Neuronal stem cell (in vitro differentiated cells): ENCODE results near the gene ADGRA1.
A peak's percentile ranks its signal among the peaks of the same experiment; 100 is the strongest.

Experiments
- DNase-seq: peaks from one replicate; pipeline ENCODE4 v3.0.0-alpha.2; 2013; ENCODE audit warnings: low spot score
- H2AFZ ChIP-seq: one replicate; pipeline ENCODE4 v1.6.1; 2013; ENCODE audit warnings: mild to moderate bottlenecking, low read length, inconsistent platforms
- H2AK5ac ChIP-seq: 2 replicates; pipeline ENCODE4 v1.6.1; 2013; ENCODE audit warnings: low read depth, mild to moderate bottlenecking, inconsistent platforms, low read length, moderate library complexity, mixed read lengths
- H2BK120ac ChIP-seq: 2 replicates; pipeline ENCODE4 v1.6.1; 2013; ENCODE audit warnings: low read depth, mild to moderate bottlenecking, inconsistent platforms, low read length, moderate library complexity, mixed read lengths
- H2BK12ac ChIP-seq: one replicate; pipeline ENCODE4 v1.6.1; 2013; ENCODE audit warnings: low read length, inconsistent platforms
- H2BK15ac ChIP-seq: 2 replicates; pipeline ENCODE4 v1.6.1; 2013; ENCODE audit warnings: mild to moderate bottlenecking, low read length, inconsistent platforms, mixed read lengths
- H2BK5ac ChIP-seq: one replicate; pipeline ENCODE4 v1.6.1; 2013; ENCODE audit warnings: inconsistent platforms, mild to moderate bottlenecking, low read length, moderate library complexity
- H3K14ac ChIP-seq: one replicate; pipeline ENCODE4 v1.6.1; 2013; ENCODE audit warnings: low read length, inconsistent platforms
- H3K18ac ChIP-seq: 2 replicates; pipeline ENCODE4 v1.6.1; 2013; ENCODE audit warnings: low read length, inconsistent platforms
- H3K23ac ChIP-seq: 2 replicates; pipeline ENCODE4 v1.6.1; 2013; ENCODE audit warnings: low read depth, mild to moderate bottlenecking, mixed read lengths, low read length, inconsistent platforms; ENCODE audit not compliant: poor library complexity
- H3K27ac ChIP-seq: replicated peaks from 3 replicates; pipeline ENCODE4 v1.5.1; 2013; ENCODE audit warnings: low read length, inconsistent platforms
- H3K27me3 ChIP-seq, 3 experiments: 2 replicates each; pipeline ENCODE4 v1.6.1; 2013; ENCODE audit warnings: low read length in 3 of 3, mild to moderate bottlenecking in 2 of 3, inconsistent platforms in 1 of 3, low read depth in 1 of 3, mixed read lengths in 1 of 3, moderate library complexity in 1 of 3; ENCODE audit not compliant: control insufficient read depth in 3 of 3, insufficient read depth in 3 of 3
- H3K36me3 ChIP-seq, 2 donors: replicated peaks in 1 of 2; 2 replicates each; pipeline ENCODE4 v1.6.1; 2013; ENCODE audit warnings: low read length in 2 of 2; ENCODE audit not compliant: control insufficient read depth in 2 of 2, insufficient read depth in 2 of 2
- H3K4ac ChIP-seq: 2 replicates; pipeline ENCODE4 v1.6.1; 2013; ENCODE audit warnings: inconsistent platforms, mild to moderate bottlenecking, low read length, moderate library complexity
- H3K4me1 ChIP-seq, 2 donors: 1 replicate in 1 of 2; 2 replicates in 1 of 2; pipeline ENCODE4 v1.6.1; 2013; ENCODE audit warnings: low read length in 2 of 2, low read depth in 1 of 2; ENCODE audit not compliant: control insufficient read depth in 2 of 2, insufficient read depth in 1 of 2
- H3K4me2 ChIP-seq: one replicate; pipeline ENCODE4 v1.6.1; 2013; ENCODE audit warnings: mild to moderate bottlenecking, low read length, inconsistent platforms; ENCODE audit not compliant: insufficient read depth, poor library complexity, severe bottlenecking
- H3K4me3 ChIP-seq, 2 donors: 2 replicates each; pipeline ENCODE4 v1.5.1; 2013; ENCODE audit warnings: low read length in 2 of 2, mild to moderate bottlenecking in 2 of 2, inconsistent platforms in 1 of 2, moderate library complexity in 1 of 2
- H3K79me1 ChIP-seq: one replicate; pipeline ENCODE4 v1.6.1; 2013; ENCODE audit warnings: low read depth, mild to moderate bottlenecking, inconsistent platforms, low read length, moderate library complexity
- H3K9ac ChIP-seq: one replicate; pipeline ENCODE4 v1.6.1; 2013; ENCODE audit warnings: mild to moderate bottlenecking, low read depth, low read length, inconsistent platforms; ENCODE audit not compliant: poor library complexity
- H3K9me3 ChIP-seq, 2 donors: replicated peaks in 1 of 2; 2 replicates each; pipeline versions ENCODE3 to v1.6.1; 2013; ENCODE audit warnings: low read length in 2 of 2, mild to moderate bottlenecking in 2 of 2, inconsistent platforms in 1 of 2, low read depth in 1 of 2, mixed read lengths in 1 of 2, moderate library complexity in 1 of 2; ENCODE audit not compliant: control insufficient read depth in 2 of 2, insufficient read depth in 1 of 2
- H4K8ac ChIP-seq: one replicate; pipeline ENCODE4 v1.6.1; 2013; ENCODE audit warnings: low read depth, mild to moderate bottlenecking, inconsistent platforms, low read length, moderate library complexity
- H4K91ac ChIP-seq: one replicate; pipeline ENCODE4 v1.6.1; 2013; ENCODE audit warnings: low read length, low read depth, mild to moderate bottlenecking, inconsistent platforms; ENCODE audit not compliant: poor library complexity
- WGBS, 2 donors: extraction: QIAGEN DNeasy Blood & Tissue Kit; methylation state at CpG; one replicate each; pipeline ENCODE4 v1.1.7; 2013; ENCODE audit warnings: missing lambda C conversion rate in 2 of 2, mixed read lengths in 1 of 2; ENCODE audit not compliant: insufficient read length in 2 of 2, insufficient replicate concordance in 1 of 2; ENCODE audit errors: extremely low coverage in 2 of 2; 5-methylcytosine and 5-hydroxymethylcytosine counted together

ADGRA1 gene

DNA sequence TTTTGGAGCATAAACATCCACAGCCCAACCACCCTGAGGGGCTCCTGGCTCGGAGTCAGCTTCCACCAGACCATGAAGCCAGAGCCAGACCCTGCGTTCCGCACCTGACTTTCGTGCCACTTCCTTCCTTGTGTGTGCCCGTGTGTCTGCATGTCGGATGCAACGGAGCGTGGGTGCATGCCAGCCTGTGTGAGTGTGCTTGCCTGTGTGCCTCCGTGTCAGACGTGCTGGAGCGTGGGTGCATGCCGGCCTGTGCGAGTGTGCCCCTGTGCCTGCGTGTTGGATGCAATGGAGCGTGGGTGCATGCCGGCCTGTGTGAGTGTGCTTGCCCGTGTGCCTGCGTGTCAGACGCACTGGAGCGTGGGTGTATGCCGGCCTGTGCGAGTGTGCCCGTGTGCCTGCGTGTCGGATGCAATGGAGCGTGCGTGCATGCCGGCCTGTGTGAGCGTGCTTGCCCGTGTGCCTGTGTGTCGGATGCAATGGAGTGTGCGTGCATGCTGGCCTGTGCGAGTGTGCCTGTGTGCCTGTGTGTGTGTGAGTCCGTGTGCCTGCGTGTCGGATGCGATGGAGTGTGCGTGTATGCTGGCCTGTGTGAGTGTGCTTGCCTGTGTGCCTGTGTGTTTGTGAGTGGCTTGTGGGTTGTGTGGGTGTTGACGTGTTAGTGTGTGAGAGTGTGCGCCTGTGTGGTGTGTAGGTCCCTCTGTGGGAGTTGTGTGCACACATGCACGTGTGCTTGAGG, 44.2 kb downstream of the ADGRA1 start:
- Histone ChIP-seq H2BK15ac (no peak overlapping the region), H3K23ac (peak overlapping the region; percentile 96)
- no peak for DNase-seq

DNA sequence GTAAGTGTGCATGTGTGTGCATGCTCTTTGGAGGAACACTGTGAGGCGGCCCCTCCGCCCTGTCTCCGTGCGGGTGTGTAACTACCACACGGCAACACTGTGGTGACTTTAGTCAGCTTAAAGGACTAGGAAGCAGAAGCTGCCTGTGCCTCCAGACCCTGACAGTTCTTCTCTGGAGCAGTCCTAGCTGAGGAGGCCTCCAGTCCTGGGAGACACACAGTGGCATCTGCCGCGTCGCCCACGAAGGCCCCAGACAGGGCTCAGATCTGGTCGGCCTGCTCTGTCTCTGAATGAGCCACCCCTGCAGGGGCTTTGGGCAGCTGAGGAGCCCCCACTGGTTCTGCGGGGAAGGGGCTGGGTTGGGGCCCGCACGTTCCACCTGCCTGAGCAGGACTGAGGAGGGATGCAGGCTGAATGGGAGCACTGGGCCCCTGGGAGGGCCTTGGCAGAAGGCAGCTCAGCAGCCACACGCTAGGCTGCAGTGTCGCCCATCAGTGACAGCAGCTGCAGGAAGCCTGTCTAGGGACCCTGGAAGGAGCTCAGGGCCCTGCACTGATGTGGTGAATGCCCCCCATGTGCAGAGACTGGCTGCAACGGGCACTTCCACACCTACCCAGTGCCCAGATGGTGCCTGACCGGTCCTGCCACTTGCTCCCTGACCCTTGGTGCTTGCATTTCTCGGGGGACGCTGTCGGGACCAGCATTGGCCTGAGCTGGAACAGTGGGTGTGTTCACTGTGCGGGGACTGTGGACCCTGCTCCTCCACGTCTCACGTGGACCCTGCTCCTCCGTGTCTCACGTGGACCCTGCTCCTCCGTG, 45.0 kb downstream of the ADGRA1 start:
- no CpG with 5 or more reads among the region's 26 CpGs for WGBS, 2 donors
- Histone ChIP-seq H4K8ac (no peak overlapping the region), H2AK5ac (peak overlapping the region; percentile 92), H3K23ac (peak overlapping the region; percentile 96), H2BK12ac (peak overlapping the region; percentile 22), H3K9ac (peak overlapping the region; percentile 44), H3K27ac (no peak overlapping the region), H2BK120ac (no peak overlapping the region), H3K14ac (peak overlapping the region; percentile 89), H3K27me3 (peaks cover 0 to 6% (median 0%) of the 10 kb centered on the region in 3 experiments), H2AFZ (no peak overlapping the region), H3K4me1 (peaks cover 0 to 5% of the 10 kb centered on the region in 2 donors), H3K79me1 (no peaks in the 10 kb centered on the region), H2BK15ac (no peak overlapping the region), H4K91ac (peak overlapping the region; percentile 72), H3K4ac (peak overlapping the region; percentile 23), H3K18ac (peak overlapping the region; percentile 48), H2BK5ac (no peak overlapping the region), H3K4me3 (no peak overlapping the region), H3K9me3 (peaks cover 0 to 6% of the 10 kb centered on the region in 2 donors), H3K36me3 (no peaks in the 10 kb centered on the region), H3K4me2 (no peak overlapping the region)
- no peak for DNase-seq

More for the DNA sequence above, 44.2 kb downstream of the ADGRA1 start:
- peak overlapping the region; percentile 53 for H3K4ac ChIP-seq
- peak overlapping the region; percentile 92 for H2AK5ac ChIP-seq
- no peaks in the 10 kb centered on the region for H3K36me3 ChIP-seq
- peaks cover 0 to 6% (median 0%) of the 10 kb centered on the region in 3 experiments for H3K27me3 ChIP-seq
- H3K14ac ChIP-seq = peak overlapping the region; percentile 75
- peak overlapping the region; percentile 7 for H3K18ac ChIP-seq
- peak overlapping the region; percentile 94 for H4K91ac ChIP-seq
- peak overlapping the region; percentile 48 for H4K8ac ChIP-seq
- no peak overlapping the region for H2BK120ac ChIP-seq
- peaks cover 0 to 6% of the 10 kb centered on the region in 2 donors for H3K9me3 ChIP-seq
- peak overlapping the region; percentile 46 for H2BK12ac ChIP-seq
- WGBS, 2 donors = no CpG with 5 or more reads among the region's 41 CpGs
- H2AFZ ChIP-seq = no peak overlapping the region
- H3K79me1 ChIP-seq = no peaks in the 10 kb centered on the region
- peaks cover 0 to 5% of the 10 kb centered on the region in 2 donors for H3K4me1 ChIP-seq
- H3K9ac ChIP-seq = peak overlapping the region; percentile 84
- peak overlapping the region in 1 of 2 donors; percentile 43 for H3K4me3 ChIP-seq
- H3K4me2 ChIP-seq = no peak overlapping the region
- H3K27ac ChIP-seq = no peak overlapping the region
- no peak overlapping the region for H2BK5ac ChIP-seq

- Histone ChIP-seq H2BK120ac (no peak overlapping the region), H2BK12ac (peak overlapping the region; percentile 84), H3K27me3 (peaks cover 0 to 6% (median 0%) of the 10 kb centered on the region in 3 experiments), H2BK5ac (no peak overlapping the region), H3K23ac (peak overlapping the region; percentile 73), H3K4ac (no peak overlapping the region), H3K27ac (no peak overlapping the region), H2BK15ac (no peak overlapping the region), H3K9ac (no peak overlapping the region), H4K91ac (no peak overlapping the region), H3K36me3 (no peaks in the 10 kb centered on the region), H3K79me1 (no peaks in the 10 kb centered on the region), H3K18ac (peak overlapping the region; percentile 48), H2AFZ (no peak overlapping the region), H3K4me3 (no peak overlapping the region), H4K8ac (peak overlapping the region; percentile 43), H3K4me2 (no peak overlapping the region), H3K14ac (peak overlapping the region; percentile 71), H3K4me1 (peaks cover 0 to 5% of the 10 kb centered on the region in 2 donors), H2AK5ac (no peak overlapping the region), H3K9me3 (peaks cover 0 to 2% of the 10 kb centered on the region in 2 donors)
- DNase-seq = no peak
- no CpG with 5 or more reads among the region's 20 CpGs for WGBS, 2 donors
Measured at GRCh38 chr10:133133471-133134231, 45.9 kb downstream of the ADGRA1 start.
